Measurements from ENCODE around the gene HMCN1. TPM values are rescaled to one million over a fixed set of nuclear protein-coding genes. Genes with fewer than 3 reads are reported as not detected.

Gene HMCN1
- total and polyA plus RNA-seq, 12 donors = 0.56 to 5.8 (median 2.7) TPM

- H3K27me3 ChIP-seq = no peaks in the 10 kb centered on the region
- H3K27ac ChIP-seq = no peak overlapping the region
- 44 to 98% (median 96%) methylated on average over 1 of the region's 1 CpG for WGBS, 4 donors
- H3K36me3 ChIP-seq (replicated peaks in 1 of 2) = no peaks in the 10 kb centered on the region
- no peak overlapping the region for H3K4me3 ChIP-seq
- DNase-seq = no peak
- intact Hi-C loops (cut with DNase I) = no loop called here
- no peaks in the 10 kb centered on the region for H3K9me3 ChIP-seq (replicated peaks in 1 of 3)
- no peaks in the 10 kb centered on the region for H3K4me1 ChIP-seq (replicated peaks in 1 of 2)
- TF ChIP-seq POLR2A (IDR thresholded peaks at IDR 0.05) = no peak
- no peak for TF ChIP-seq CTCF (IDR thresholded peaks at IDR 0.05)
These were observed 339.5 kb downstream of the HMCN1 start for GRCh38 chr1:186073697-186074096.

GRCh38 chr1:186076006-186076405, 341.8 kb downstream of the HMCN1 start:
- WGBS, 4 donors = 74 to 83% (median 75%) methylated on average over 4 of the region's 4 CpGs
- no peak for DNase-seq
- H3K4me1 ChIP-seq (replicated peaks in 1 of 2) = no peaks in the 10 kb centered on the region
- H3K9me3 ChIP-seq (replicated peaks in 1 of 3) = no peaks in the 10 kb centered on the region
- H3K36me3 ChIP-seq (replicated peaks in 1 of 2) = no peaks in the 10 kb centered on the region
- intact Hi-C loops (cut with DNase I) = no loop called here
- TF ChIP-seq CTCF (IDR thresholded peaks at IDR 0.05) = no peak
- no peak for TF ChIP-seq POLR2A (IDR thresholded peaks at IDR 0.05)
- H3K27ac ChIP-seq = no peak overlapping the region
- no peak overlapping the region for H3K4me3 ChIP-seq
- no peaks in the 10 kb centered on the region for H3K27me3 ChIP-seq

GRCh38 chr1:186078245-186078644, 344.1 kb downstream of the HMCN1 start:
- Histone ChIP-seq H3K27ac (no peak overlapping the region), H3K4me3 (no peak overlapping the region), H3K4me1 (replicated peaks in 1 of 2) (no peaks in the 10 kb centered on the region), H3K9me3 (replicated peaks in 1 of 3) (no peaks in the 10 kb centered on the region), H3K27me3 (no peaks in the 10 kb centered on the region), H3K36me3 (replicated peaks in 1 of 2) (no peaks in the 10 kb centered on the region)
- no peak for DNase-seq
- 50 to 65% (median 55%) methylated on average over 2 of the region's 2 CpGs for WGBS, 4 donors
- intact Hi-C loops (cut with DNase I) = no loop called here
- TF ChIP-seq CTCF (IDR thresholded peaks at IDR 0.05) = no peak
- no peak for TF ChIP-seq POLR2A (IDR thresholded peaks at IDR 0.05)

DNA sequence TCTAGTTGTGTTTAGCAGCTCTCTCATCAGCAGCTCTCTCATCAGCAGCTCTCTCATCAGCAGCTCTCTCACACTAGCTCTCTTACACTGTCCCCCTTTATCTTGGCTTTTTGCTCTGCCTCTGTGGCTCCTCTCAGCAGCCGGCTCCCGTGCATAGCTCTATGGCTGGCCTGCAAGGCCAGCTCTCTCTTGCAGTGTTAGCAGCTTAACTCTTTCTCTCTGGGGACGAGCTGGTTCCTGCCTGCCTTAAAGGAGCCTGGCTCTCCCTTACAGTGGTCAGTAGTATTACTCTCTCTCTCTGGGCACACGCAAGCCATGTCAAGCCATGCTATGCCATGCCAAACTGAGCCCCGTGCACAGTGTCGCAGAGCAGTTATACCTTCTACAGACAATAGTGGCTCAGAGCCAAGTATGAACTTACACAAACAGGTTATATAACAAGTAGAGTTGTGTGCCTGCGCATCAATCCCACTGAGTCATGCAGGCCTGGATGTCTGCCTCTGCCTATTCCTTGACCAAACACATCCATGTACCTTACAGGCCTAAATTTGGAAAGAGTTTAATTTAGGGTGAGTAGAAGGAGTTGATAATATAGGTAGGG, 345.0 kb downstream of the HMCN1 start:
- intact Hi-C loops (cut with DNase I) = no loop called here
- Histone ChIP-seq H3K27me3 (no peaks in the 10 kb centered on the region), H3K4me3 (no peak overlapping the region), H3K27ac (no peak overlapping the region), H3K4me1 (replicated peaks in 1 of 2) (no peaks in the 10 kb centered on the region), H3K9me3 (replicated peaks in 1 of 3) (no peaks in the 10 kb centered on the region), H3K36me3 (replicated peaks in 1 of 2) (no peaks in the 10 kb centered on the region)
- TF ChIP-seq CTCF (IDR thresholded peaks at IDR 0.05) (no peak), POLR2A (IDR thresholded peaks at IDR 0.05) (no peak)
- WGBS, 4 donors = 78 to 83% (median 81%) methylated on average over 7 of the region's 7 CpGs
- DNase-seq = no peak

All from adrenal gland (tissue), 12 donors.